Left lung (tissue), 10 donors: ENCODE measurements around the gene TTC7B. TPM values are rescaled to one million over a fixed set of nuclear protein-coding genes. Genes with fewer than 3 reads are reported as not detected.

Experiments
- ATAC-seq: fragments of 200-7000 bp; cut with Tn5 transposase; one replicate; pipeline ENCODE4 v1.9.1; 2020; ENCODE audit warnings: moderate library complexity
- DNase-seq, 4 donors: peaks; one replicate each; pipeline ENCODE4 v3.0.0-alpha.2; 2013 to 2020
- H3K27ac ChIP-seq, 2 donors: fragments of 200-600 bp; sonication (generic) in 1 of 2; one replicate each; pipeline versions ENCODE4 v1.5.0 to v1.8.0; 2020 to 2021
- H3K27me3 ChIP-seq, 2 donors: fragments of 200-600 bp; sonication (generic) in 1 of 2; one replicate each; pipeline versions ENCODE4 v1.5.0 to v1.8.0; 2020 to 2021
- H3K36me3 ChIP-seq, 2 donors: fragments of 200-600 bp; sonication (generic) in 1 of 2; one replicate each; pipeline versions ENCODE4 v1.5.0 to v1.8.0; 2020 to 2021
- H3K4me1 ChIP-seq, 2 donors: fragments of 200-600 bp; one replicate each; pipeline ENCODE4 v1.8.0; 2021
- H3K4me3 ChIP-seq, 2 donors: fragments of 200-600 bp; sonication (generic) in 1 of 2; one replicate each; pipeline versions ENCODE4 v1.5.0 to v1.8.0; 2020 to 2021; ENCODE audit warnings: mild to moderate bottlenecking in 1 of 2
- H3K9me3 ChIP-seq, 2 donors: fragments of 200-600 bp; sonication (generic) in 1 of 2; one replicate each; pipeline versions ENCODE4 v1.5.0 to v1.8.0; 2020 to 2021
- CTCF ChIP-seq, 2 donors: fragments of 200-600 bp; sonication (generic) in 1 of 2; IDR thresholded peaks; one replicate each; pipeline versions ENCODE4 v1.5.0 to v1.8.0; 2021; ENCODE audit warnings: antibody characterized with exemption in 2 of 2
- intact Hi-C, 2 donors: fragments of 100-400 bp; cut with DNase I; formaldehyde crosslinking; loops; one replicate each; pipeline versions ENCODE4 v1.11.2 to v1.14.2; 2022
- polyA plus RNA-seq, 6 donors: library from polyadenylated mRNA; unstranded; fragments of 120-200 nt; gene quantifications; one replicate each; pipeline ENCODE4 v1.2.1, GENCODE V29; 2013; ENCODE audit not compliant: insufficient read length in 6 of 6
- total RNA-seq, 2 donors: library from RNA; stranded (reverse); fragmentation: NEBNext Ultra II Directional; extraction: Animal tissue kit (Norgen Biotek cat#: 25700); gene quantifications; one replicate each; pipeline ENCODE4 v1.2.1, GENCODE V29; 2021
- donor health status: DM: no; HTN: yes; CAD: no.
- donor health status: DM: no; HTN: no; CAD: no.

TTC7B gene
- total and polyA plus RNA-seq, 8 donors: 26.8 to 47.5 (median 39.5) TPM

GRCh38 chr14:90581745-90582144, 234.5 kb downstream of the TTC7B start:
- TF ChIP-seq CTCF (IDR thresholded peaks at IDR 0.05): no peak
- Histone ChIP-seq H3K27me3 (no peaks in the 10 kb centered on the region), H3K4me1 (peaks cover 0 to 11% of the 10 kb centered on the region in 2 donors), H3K27ac (no peak overlapping the region), H3K9me3 (no peaks in the 10 kb centered on the region), H3K4me3 (no peak overlapping the region), H3K36me3 (peaks cover 0 to 15% of the 10 kb centered on the region in 2 donors)
- DNase-seq (peak in 1 of 4 donors; percentile 7), ATAC-seq (no peak)
- intact Hi-C loops: no loop called here

DNA sequence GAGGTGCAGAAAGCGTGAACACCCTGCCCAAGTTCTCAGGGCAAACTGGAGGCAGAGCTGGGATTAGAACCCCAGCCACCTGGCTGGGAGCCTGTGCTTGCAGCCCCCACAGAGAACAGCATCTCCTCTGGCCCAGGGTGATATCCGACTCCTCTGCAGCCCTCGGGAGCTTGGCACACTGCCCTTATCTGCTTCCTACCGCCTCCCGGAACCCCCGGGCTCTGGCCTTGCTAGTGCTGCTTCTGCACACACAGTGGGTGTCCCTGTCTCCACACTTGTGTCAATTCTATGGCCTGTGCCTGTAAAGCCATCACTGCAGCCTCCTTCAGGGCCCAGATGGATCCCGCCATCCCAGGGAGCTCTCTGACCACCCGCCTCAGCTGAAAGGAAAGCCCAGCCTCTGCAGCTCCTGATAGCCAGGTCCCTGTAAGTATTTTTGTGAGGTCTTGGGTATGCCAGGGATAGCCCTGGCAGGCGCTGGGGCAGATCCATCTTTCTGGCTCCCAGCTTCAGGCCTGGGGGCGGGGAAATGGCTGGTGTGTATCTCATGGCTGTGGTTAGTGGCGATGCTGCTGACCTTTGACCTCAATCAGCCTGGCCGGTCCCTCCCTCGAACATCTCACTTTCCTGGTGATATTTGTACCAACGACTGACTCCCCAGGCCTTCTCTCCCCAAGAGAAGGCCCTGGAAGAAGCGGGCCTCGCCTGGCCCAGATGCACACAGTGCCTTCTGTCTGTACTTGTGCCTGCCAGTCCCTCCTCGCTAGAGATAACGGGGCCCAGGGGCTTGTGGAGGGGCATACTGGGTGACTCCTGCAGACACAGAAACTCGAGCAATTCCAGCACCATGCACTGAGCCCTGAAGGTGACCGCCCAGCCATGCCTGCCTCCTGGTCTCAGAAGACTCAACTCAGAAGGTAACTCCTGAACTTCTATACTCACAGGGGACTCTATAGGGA, 235.6 kb downstream of the TTC7B start:
- H3K4me1 ChIP-seq: peaks cover 0 to 11% of the 10 kb centered on the region in 2 donors
- no peak for ATAC-seq

DNA sequence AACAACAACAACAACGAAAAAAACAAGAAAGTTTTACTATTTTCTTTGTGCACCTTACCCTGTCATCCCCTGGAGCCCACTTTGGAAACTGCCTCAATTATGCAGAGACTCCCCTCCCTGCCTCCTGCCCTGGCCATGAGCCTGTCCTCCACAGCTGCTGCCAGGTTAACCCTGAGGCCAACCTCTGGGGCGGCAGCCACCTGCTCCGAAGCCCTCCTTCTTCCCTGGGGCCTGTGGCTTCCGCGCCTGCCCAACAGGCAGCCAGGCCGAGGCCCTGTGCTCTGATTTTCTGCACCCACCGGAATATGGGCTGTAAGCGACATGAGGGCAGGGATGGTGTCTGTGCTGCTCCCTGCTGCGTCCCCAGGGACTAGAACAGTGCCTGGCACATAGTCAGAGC, 236.4 kb downstream of the TTC7B start:
- no peaks in the 10 kb centered on the region for H3K27me3 ChIP-seq
- TF ChIP-seq CTCF (IDR thresholded peaks at IDR 0.05): no peak
- no peaks in the 10 kb centered on the region for H3K9me3 ChIP-seq
- peak in 1 of 4 donors; percentile 25 for DNase-seq
- intact Hi-C loops: no loop called here
- H3K4me3 ChIP-seq: no peak overlapping the region
- ATAC-seq: no peak
- peaks cover 0 to 15% of the 10 kb centered on the region in 2 donors for H3K36me3 ChIP-seq
- H3K4me1 ChIP-seq: peaks cover 0 to 11% of the 10 kb centered on the region in 2 donors
- H3K27ac ChIP-seq: no peak overlapping the region

More for the DNA sequence above, 235.6 kb downstream of the TTC7B start:
- Histone ChIP-seq H3K9me3 (no peaks in the 10 kb centered on the region), H3K27me3 (no peaks in the 10 kb centered on the region), H3K27ac (no peak overlapping the region), H3K36me3 (peaks cover 0 to 15% of the 10 kb centered on the region in 2 donors), H3K4me3 (no peak overlapping the region)
- no peak for TF ChIP-seq CTCF (IDR thresholded peaks at IDR 0.05)
- DNase-seq: peak in 1 of 4 donors; percentile 30
- intact Hi-C loops: no loop called here

GRCh38 chr14:90579088-90579487, 237.1 kb downstream of the TTC7B start:
- no peaks in the 10 kb centered on the region for H3K27me3 ChIP-seq
- H3K36me3 ChIP-seq: peaks cover 0 to 15% of the 10 kb centered on the region in 2 donors
- no peak overlapping the region for H3K27ac ChIP-seq
- no peak for TF ChIP-seq CTCF (IDR thresholded peaks at IDR 0.05)
- peak in 2 of 4 donors; percentile 22 to 41 for DNase-seq
- ATAC-seq: no peak
- peaks cover 0 to 11% of the 10 kb centered on the region in 2 donors for H3K4me1 ChIP-seq
- H3K4me3 ChIP-seq: no peak overlapping the region
- intact Hi-C loops: no loop called here
- H3K9me3 ChIP-seq: no peaks in the 10 kb centered on the region

DNA sequence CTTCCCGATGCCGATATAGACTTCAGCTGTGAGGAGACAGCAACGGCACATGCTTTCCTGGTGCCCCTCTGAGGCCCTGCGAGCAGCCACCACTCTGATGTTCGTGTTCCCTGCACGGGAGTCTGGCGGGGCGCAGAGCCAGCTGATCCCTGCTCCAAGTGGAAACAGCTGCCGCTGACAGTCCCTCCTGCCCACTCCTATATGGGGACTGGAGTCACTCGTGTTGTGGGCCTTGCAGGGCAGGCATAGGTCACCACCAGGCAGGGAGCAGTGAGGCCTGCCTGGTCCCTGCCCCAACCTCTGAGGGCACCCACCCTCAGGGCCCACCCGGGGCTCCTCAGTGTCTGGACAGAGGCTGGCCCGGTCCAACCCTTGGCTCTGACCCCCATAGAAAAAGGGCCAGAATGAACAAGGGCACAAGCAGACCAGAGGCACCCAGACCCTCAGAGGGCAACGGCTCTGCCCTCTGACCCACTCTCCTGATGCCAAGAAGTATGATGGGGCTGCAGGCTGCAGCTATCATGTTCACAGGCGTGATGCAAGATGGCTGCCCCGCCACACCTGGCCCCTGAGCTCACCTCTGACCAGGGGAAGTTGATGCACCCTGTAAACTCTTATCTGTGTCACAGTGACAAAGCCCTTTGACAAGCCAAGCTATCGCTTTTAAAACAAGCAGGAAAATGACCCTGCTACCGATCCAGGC, 237.8 kb downstream of the TTC7B start:
- no peak overlapping the region for H3K27ac ChIP-seq
- ATAC-seq (peak; percentile 10), DNase-seq (peak in 3 of 4 donors; percentile 17 to 58 (median 57))
- peaks cover 0 to 11% of the 10 kb centered on the region in 2 donors for H3K4me1 ChIP-seq
- peaks cover 0 to 15% of the 10 kb centered on the region in 2 donors for H3K36me3 ChIP-seq
- no peak for TF ChIP-seq CTCF (IDR thresholded peaks at IDR 0.05)
- no peaks in the 10 kb centered on the region for H3K9me3 ChIP-seq
- intact Hi-C loops: no loop called here
- H3K27me3 ChIP-seq: no peaks in the 10 kb centered on the region
- no peak overlapping the region for H3K4me3 ChIP-seq
